ENCODE results near the gene SNAP91.

Gene SNAP91

DNA sequence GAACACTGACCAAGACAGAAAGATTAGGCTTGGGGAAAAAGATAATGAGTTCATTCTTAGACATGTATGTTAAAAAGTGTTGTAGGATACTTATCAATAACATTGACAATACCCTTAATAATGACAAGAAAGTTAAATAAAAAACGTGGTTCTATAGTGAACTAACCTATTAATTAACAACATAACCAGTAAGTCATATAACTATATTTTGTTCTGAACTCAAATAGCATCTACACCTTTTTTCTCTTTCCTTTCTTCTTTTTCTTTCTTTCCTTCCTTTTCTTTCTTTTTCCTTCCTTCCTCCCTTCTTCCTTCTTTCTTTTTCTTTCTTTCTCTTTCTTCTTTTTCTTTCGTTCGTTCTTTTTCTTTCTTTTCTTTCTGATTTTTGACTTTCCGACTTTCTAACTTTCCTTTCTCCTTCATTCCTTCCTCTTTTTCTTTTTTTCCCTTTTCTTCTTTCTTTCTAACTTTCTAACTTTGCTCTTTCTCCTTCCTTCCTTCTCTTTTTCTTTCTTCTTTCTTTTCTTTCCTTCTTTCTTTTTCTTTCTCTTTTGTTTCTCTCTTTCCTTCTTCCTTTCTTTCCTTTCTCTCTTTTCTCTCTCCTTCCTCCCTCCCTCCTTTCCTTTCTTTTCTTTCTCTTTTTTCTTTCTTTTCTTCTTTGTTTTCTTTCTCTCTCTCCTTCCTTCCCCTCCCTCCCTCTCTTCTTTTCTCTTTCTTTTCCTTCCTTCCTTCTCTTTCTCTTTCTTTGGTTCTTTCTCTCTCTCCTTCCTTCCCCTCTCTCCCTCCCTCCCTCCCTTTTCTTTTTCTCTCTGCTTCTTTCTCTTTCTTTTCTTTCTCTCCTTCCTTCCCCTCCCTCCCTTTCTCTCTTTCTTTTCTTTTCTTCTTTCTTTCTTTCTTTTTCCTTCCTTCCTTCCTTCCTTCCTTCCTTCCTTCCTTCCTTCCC lies 172.0 kb downstream of the SNAP91 start:
- DNase-seq, result no peak

DNA sequence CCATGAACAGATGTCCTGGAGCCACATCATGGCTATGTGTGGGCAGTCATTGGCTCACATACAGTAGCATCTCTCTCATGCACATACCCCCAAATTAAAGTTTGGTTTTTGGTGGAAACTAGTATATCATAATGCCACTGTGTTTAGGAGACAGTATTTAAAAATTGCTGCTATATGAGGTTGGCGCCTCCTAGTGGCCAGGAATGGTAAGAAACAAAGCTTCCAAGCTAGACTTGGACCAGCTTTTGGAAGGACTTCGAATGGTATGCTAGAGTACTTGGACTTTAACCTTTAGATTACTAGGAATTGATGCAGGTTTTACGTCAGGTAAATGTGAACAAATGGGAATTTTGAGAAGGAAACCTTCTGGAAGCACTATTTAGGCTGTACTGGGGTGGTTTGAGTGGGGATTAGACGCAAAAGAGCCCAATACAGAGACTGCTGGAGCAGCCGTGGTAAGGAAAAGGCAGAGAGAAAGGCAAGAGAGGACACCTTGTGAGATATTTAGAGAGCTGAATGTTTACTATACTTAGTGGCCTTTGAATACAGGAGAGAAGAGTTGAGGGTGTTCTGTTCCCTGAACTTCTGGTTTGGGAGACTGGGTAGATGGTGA lies 172.8 kb downstream of the SNAP91 start:
- DNase-seq, result peak; percentile 10

DNA sequence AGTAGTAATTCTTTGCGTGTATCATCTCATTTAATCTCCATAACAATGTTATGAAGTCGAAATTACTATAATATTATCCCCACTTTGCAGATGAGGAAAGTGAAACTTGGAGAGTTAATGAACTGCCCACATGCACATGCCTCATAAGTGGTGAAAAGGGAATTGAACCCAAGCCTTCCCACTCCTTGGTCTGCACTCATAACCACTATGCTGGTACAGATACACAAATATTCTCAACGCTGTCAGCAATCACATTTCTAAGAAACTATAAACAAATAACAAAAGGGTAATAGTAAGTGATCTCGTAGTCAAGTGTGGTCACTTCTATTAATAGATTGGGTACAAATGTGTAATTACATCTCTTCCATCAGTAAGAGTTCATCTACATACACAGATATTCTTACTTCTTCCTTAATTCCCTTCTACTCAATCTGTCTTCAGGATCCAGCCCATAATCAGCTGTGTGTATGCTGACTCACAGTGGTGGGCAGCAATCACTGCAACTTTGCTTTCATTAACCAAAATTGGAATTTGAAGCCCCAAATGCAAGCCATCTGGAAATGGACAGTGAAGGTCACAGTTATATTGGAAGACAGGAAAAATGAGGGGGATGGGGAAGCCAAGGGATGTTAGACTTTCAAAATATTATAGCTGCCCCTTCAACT lies 190.0 kb downstream of the SNAP91 start:
- no peak for DNase-seq

DNA sequence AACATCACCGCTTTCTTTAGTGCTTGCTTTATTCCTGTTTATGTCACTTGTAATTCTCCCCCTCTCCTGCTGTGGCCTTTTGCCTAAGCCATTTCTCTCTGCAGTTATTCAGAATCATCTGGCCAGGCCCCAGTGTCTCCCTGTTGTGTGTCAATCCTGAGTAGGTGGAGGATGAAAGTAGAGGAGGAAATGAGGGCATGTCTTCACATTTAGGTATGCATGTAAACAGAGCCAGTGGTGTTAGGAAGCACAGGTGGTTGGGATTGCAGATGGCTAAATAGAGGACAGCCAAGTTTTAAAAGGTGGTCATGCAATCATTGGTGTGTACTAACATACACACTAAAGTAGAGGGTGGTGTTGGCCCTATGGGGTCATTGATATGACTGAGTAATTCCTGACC lies 191.4 kb downstream of the SNAP91 start:
- no peak for DNase-seq

DNA sequence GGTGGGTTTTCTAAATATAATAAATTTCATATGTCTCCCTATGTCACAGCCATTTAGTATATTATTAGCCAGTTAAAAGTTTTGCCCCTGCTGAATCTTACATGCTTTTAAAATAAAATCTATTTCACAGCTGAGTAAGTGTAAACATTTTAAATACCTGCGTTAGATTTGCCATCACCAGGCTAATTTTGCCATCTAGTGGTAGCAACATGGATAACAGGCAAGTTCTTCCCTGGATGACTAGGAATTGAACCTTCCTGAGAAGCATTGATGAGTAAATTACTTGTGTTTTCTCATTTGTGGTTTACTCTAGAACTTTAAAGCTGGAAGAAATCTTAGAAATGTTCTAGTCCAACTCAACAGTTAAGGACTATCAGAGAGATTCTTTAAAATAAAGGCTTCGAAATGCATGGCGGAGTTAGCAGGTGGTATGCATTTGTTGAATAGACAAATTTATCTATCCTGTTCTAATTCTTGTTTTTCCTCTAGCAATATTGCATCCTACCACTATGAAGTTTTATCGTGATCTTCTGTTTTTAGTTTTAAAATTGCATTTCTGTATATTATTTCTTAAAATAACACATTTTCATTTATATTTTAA lies 193.9 kb downstream of the SNAP91 start:
- DNase-seq, result peak; percentile 63

DNA sequence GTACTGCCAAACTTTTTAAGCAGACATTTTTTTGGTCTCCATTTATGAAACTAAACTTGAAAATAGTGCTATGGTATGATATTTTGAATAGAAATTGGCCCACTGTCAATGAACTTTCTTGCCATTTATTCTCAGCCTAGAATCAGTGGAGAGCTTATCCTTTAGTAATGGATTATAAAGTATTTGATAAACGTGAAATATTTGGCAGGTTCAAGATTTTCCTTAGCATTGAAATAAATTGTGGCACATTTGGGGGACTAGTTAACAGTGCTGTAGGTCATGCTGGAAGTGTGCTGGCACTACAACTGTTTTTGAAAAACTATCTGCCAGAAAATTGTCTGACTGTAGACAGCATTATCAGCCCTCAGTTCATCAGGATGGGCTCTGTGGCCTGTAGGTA lies 194.4 kb downstream of the SNAP91 start:
- no peak for DNase-seq

DNA sequence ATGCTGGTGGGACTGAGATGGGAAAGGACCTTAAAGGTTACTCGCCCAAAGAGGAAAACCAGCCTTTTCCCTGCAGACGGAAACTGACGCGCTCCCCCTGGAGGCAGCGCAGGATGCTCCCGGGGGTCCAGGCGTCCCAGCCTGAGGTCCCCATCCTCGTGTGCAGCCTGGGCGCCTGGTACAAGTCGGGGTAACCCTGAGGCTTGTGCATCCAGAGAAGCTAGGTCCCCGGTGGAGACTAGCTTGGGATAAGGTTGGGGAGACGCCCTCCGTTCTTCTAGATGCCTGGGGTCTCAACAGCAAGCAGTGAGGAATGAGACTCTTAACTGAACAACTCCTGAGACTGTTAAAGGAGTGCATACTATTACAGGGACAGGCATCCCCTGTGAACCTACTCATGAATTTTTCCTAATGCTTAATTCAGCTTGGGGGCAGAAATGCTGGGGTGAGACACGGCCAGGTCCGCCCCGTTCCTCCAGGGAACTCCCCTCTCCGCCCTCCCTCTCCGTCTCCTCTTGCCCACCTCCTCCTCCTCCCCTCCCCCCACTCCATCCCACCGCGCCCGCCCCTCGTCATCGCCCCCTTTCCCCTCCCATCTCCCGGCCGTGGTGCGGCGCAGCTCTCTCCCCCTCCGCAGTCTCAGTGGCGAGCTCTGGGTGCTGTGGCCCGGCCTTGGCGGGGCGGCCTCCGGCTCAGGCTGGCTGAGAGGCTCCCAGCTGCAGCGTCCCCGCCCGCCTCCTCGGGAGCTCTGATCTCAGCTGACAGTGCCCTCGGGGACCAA lies 196.8 kb downstream of the SNAP91 start, which contains the start of gene PRSS35:
Gene PRSS35 (plus strand): TSS at position 634 of the 781 bp plus-strand sequence. CDS start 10,908 bp downstream, outside the sequence.
- DNase-seq, result peak; percentile 68

DNA sequence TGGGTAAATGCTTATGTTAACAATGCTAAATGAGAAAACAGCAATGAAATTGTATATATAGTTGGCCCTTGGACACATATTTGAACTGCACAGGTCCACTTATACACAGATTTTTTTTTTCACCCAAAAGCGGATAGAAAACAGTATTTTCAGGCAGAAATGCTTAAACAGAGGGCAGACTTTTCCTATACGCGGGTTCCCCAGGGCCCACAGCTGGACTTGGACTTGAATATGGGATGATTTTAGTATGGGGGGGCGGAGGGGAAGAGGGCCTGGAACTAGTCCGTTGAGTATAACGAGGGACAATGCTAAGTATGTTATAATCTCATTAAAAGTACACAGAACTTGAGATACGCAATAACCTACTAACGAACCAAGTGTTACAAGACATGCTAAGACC lies 197.6 kb downstream of the SNAP91 start:
- no peak for DNase-seq

DNA sequence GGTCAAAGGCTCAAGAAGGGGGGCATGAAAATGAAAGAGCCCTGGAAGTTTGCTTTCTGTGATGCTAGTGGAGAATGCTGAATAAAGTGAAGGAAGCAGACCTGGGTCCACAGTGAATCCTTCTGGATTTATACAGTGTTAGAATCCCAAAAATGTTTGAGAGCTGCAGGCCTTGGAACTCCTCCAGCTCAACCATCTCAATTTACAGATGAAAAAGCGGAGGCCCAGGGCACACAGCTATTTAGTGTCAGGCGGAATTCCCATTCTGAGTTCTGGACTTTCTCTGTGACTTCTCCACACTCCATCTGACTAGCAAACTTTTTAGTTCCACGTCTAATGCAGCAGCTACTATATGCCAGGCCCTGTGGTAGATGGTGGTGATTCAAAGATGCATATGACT lies 198.1 kb downstream of the SNAP91 start:
- no peak for DNase-seq

DNA sequence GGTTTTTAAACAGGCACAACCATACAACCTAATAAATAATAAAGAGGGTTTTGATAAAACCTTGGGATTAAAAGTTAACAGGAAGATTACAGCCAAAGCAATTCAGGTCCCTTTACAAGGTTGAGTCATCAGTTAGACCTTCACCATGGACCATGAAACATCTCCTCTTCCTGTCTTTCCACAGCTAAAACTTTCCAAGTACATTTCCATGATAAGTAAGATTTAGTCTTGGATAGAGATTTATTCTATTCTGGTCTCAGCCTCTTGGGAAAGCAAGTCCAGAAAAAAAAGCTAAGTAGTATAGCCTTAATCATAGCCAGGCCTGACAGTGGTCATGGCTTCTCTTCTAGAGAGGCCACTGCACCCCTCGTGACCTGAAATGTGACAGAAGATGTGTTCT lies 199.5 kb downstream of the SNAP91 start:
- no peak for DNase-seq

DNA sequence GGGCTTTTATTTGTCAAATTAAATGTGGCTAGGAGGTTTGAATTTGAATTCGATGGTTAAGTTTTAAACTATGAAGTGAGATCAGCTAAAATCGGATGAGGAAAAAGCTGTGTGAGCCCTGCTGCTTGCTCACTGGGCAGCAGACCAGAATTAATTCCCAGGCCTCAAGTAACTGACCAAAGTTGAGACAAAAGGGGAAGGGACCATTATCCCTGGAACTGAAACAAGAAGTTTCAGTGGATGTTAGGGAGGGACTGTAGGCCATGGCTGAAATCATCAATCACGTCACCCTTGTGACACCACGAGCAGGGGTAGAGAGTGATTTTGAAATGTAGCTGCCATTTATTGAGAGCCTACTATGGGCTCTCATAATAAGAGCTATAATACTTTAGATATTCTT lies 203.5 kb downstream of the SNAP91 start:
- no peak for DNase-seq

All from NCI-H345 (cell line).